HL-60 (cell line): Measurements from ENCODE around the gene UGT2A3.
"Not testable (repeated sequence)": the region's sequence is repeated elsewhere in the genome, so short reads cannot be mapped to it uniquely, and the experiment has no call there.

Experiments used
- DNase-seq, 2 experiments: peaks; one replicate each; pipeline ENCODE4 v3.0.0-alpha.2; 2010 to 2020; ENCODE audit warnings: low read depth in 1 of 2, low spot score in 1 of 2
- H3K27ac ChIP-seq: fragments of 250-450 bp; sonication (Bioruptor Pico); replicated peaks from 2 replicates; pipeline ENCODE4 v1.5.1; 2020; ENCODE audit warnings: mild to moderate bottlenecking, moderate library complexity
- H3K27me3 ChIP-seq: fragments of 250-450 bp; sonication (Bioruptor Pico); 2 replicates; pipeline ENCODE4 v1.5.1; 2021; ENCODE audit warnings: mild to moderate bottlenecking, moderate library complexity; ENCODE audit not compliant: insufficient read depth, poor library complexity, severe bottlenecking
- H3K4me3 ChIP-seq: replicated peaks from 2 replicates; pipeline ENCODE4 v1.5.1; 2011; ENCODE audit warnings: mild to moderate bottlenecking, control low read depth, low read length; ENCODE audit not compliant: insufficient read depth
- CTCF ChIP-seq: IDR thresholded peaks from one replicate; pipeline ENCODE4 v1.5.1; 2011; ENCODE audit warnings: low read length, control low read depth, inconsistent platforms; ENCODE audit not compliant: insufficient read depth
- GABPA ChIP-seq: IDR thresholded peaks from 2 replicates; pipeline ENCODE4 v1.6.1; 2012; ENCODE audit warnings: low read depth
- POLR2AphosphoS5 ChIP-seq: IDR thresholded peaks from 2 replicates; pipeline ENCODE4 v1.6.1; 2012; ENCODE audit warnings: low read depth
- REST ChIP-seq: IDR thresholded peaks from 2 replicates; pipeline ENCODE4 v1.6.1; 2012; ENCODE audit warnings: low read depth; ENCODE audit not compliant: insufficient replicate concordance
- SPI1 ChIP-seq: IDR thresholded peaks from 2 replicates; pipeline ENCODE4 v1.6.1; 2012; ENCODE audit warnings: low read depth, mild to moderate bottlenecking, borderline replicate concordance

UGT2A3 gene

GRCh38 chr4:68929076-68929737 is 22.4 kb downstream of the UGT2A3 start:
- H3K27me3 ChIP-seq, result no peaks in the 10 kb centered on the region
- H3K27ac ChIP-seq, result no peak overlapping the region
- no peak for DNase-seq
- TF ChIP-seq GABPA, result no peak
- no peak for TF ChIP-seq SPI1
- TF ChIP-seq REST, result no peak
- no peak for TF ChIP-seq CTCF
- TF ChIP-seq POLR2AphosphoS5, result no peak
- H3K4me3 ChIP-seq, result no peak overlapping the region

- DNase-seq, result no peak
- Histone ChIP-seq H3K4me3 (no peak overlapping the region), H3K27ac (no peak overlapping the region), H3K27me3 (no peaks in the 10 kb centered on the region)
- TF ChIP-seq REST (no peak), SPI1 (no peak), POLR2AphosphoS5 (no peak), GABPA (no peak), CTCF (no peak)
Measured at GRCh38 chr4:68927165-68927564, 24.4 kb downstream of the UGT2A3 start.

GRCh38 chr4:68922202-68922601 is 29.4 kb downstream of the UGT2A3 start:
- not testable (repeated sequence) for H3K27ac ChIP-seq, H3K4me3 ChIP-seq, DNase-seq, H3K27me3 ChIP-seq

GRCh38 chr4:68921051-68921450 is 30.6 kb downstream of the UGT2A3 start:
- Histone ChIP-seq H3K27me3 (no peaks in the 10 kb centered on the region), H3K4me3 (no peak overlapping the region), H3K27ac (no peak overlapping the region)
- no peak for DNase-seq
- no peak for TF ChIP-seq GABPA
- no peak for TF ChIP-seq POLR2AphosphoS5
- no peak for TF ChIP-seq SPI1
- no peak for TF ChIP-seq REST
